GM21367 (cell line): ENCODE results near the gene SMTNL2.
A peak's percentile ranks its signal among the peaks of the same experiment; 100 is the strongest.

Experiments used
- ATAC-seq: cut with Tn5 transposase; IDR thresholded peaks from one replicate; pipeline ENCODE4 v1.9.1; 2021; ENCODE audit not compliant: unreplicated experiment

The SMTNL2 gene

DNA sequence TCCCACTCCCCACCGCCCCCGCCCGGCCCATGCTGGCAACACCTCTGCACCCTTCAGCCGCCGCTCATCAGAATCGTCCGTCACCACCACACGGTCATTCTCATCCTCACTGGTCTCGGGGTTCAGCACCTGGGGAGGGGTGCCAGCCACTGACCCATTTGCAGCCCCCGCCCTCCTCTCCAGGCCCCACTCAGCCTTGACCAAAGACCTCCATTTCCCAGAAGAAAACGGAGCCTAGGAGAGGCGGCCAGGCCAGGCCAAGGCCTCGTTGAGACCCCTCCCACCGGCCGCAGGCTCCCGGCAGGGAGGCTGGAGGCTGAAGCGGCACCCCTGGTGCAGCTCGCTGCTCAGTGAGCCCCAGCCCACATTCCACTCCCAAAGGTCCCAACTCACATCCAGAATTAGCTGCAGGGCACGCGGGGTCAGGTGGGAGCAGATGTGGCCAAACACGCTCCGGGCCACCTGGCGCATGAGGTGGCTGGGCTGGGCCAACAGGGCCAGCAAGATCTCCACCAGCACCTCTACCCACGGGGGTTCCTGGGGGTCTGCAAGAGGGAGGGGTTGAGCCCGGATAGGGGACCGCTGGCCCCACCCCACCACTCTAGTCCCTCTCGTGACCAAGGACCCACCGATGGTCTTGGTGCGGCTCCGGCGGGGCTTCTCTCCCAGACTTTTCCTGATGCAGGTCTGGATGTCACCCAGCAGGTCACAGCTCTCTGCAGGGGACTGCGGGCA is 38.9 kb upstream of the SMTNL2 start:
- no peak for ATAC-seq

DNA sequence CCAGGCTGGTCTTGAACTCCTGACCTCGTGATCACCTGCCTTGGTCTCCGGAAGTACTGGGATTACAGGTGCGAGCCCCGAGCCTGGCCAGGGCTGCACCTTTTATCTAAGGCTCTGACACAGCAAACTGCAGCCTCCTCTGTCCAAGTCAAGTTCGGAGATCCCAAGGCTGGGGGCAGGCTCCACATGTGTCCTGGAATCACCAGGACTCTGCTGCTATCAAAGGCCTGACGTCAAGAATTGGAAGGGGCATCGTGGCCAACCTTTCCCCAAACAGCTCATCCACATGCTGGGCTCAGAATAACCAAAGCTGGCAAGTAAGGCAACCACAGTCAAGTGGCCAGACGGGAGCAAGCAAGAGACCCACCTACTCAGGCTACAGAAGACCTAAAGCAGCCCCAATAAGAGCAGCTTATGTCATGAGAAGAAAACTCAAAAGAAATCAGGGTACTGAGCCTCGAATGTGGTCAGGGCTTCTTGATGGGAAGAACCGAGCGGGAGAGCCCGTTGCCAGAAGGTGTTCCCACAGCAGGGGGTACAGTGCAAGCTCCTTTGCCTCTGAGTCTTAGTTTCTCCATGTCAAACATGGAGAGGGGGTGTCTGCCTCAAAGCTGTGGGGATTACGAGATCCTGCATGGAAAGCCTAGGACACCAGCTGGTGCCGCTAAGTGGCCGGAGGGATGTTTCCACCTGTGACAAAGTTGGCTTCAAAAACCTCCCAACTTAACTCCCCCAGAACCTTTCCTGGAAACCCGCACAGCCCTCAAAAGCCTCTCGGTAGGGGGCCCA is 37.0 kb upstream of the SMTNL2 start:
- ATAC-seq = no peak

DNA sequence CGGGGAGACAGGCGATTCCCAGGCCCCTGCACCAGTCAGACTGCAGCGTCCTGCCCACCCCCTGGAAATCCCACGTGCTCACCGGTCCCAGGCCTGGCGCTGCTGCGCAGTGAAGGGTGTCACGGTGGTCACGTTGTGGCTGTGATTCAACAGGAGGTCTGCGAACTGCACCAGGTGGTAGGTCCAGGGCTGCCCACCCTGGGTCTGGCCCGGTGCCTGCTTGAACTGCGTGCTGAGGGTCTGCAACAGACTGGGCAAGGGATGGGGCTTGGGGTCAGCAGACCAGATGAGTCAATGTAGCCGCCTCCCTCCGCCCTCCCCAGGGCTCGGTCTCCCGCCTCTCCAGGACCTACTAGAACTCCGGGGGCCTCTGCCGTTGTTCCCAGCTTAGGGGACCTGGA is 36.3 kb upstream of the SMTNL2 start:
- no peak for ATAC-seq

DNA sequence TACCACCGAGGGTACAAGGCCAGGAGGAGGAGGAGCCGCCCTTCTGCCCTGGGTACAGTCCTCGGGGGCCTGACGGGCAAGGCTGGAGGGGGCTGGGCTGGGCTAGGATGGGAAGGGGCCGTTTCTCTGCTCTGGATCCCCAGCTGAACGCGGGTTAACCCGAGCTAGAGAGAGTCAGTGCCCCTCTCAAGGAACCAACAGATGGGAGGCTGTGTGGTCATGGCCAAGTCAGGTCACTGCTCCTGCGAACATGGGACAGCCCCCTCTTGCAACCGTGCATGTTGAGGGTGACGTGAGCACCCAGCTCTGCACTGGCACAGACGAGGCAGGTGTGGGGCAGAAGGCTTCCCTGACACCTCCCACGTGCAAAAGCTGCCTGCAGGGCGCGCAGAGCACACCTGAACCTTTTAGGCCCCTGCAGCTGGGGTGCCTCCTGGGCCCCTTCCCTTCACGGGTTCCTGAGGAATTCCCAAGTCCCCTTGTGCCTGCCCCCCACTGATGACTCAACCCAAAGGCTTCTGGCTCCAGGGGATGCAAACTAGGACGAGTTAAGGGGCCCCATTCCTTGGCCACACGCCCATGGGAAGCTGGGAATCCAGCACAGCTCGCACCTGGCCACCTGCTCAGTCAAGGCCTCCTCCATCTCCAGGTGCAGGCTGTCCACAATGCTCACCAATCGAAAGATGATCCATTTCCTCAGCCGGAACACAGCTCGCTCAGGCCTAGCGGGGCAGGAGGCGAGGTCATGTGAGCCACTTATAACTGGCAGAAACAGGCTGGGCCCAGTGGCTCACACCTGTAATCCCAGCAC is 35.4 kb upstream of the SMTNL2 start:
- ATAC-seq = no peak

DNA sequence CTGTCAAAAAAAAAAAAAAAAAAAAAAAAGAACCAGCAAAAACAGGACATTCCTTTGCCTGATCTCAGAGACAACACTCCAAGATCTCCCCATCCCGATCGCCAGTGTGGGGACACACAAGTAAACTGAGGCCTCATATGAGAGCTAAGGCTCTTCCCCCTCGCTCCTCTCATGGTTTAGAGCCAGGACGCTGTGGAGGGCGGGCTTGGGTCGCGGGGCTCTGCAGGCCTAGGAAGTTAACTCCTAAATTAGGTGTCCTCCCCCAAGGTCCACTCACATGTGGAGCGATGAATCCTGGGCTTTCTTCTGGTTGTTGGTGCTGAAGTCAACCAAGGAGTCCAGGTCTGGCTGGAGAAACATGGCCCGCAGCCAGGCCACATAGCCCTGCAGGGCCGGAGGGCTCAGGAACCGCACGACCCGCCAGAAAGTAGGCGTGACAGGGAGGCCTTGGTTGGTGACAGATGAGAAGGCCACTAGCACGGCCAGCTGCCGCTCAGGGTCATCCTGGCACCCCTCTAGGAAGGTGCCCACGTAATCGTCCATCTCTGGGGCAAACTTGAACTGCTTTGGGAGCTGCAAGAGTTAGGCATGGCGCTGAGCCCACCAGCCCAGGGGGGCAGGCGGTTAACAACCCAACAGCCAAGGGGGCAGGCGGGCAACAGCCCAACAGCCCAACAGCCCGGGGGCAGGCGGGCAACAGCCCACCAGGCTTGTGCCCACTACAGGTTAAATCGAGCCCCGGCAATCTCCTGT is 34.4 kb upstream of the SMTNL2 start:
- ATAC-seq = no peak

DNA sequence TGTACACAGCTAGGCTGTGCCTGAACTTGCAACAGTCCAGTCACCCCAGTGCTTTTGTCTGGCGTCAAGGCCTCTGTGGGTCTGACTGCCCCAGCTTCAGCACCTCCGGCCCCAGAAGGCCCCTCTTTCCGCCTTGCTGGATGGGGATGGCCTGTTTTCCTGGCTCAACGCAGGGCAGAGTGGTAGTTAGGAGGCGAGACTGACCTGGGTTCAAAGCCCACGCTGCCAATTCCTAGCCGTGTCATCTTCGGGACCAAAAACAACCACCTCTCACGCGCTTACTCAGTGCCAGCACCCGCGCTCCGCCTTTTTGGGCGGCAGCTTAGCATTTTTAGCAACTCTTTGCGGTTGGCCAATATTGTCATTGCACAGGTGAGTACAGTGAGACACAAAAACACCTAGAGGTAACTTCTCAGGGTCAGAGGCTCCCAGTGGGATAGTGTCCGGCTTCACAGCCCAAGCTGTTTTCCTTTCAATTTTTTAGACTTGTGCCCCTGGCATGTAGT is 33.7 kb upstream of the SMTNL2 start:
- no peak for ATAC-seq

DNA sequence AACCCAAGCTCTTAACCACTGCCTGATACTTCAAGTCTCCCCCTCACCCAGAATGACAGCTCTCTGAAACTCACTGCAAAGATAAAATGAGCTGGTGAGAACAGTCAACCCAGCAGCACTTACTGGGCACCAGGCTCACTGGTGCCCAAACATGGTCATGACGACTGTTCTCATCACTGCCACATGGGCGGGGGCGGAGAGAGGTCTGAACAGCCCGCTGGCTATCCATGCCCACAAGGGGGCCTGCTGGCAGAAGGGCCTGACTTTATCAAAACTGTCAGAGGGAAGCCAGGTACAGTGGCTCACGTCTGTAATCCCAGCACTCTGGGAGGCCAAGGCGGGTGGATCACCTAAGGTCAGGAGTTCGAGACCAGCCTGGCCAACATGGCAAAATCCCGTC is 33.2 kb upstream of the SMTNL2 start:
- ATAC-seq = no peak

DNA sequence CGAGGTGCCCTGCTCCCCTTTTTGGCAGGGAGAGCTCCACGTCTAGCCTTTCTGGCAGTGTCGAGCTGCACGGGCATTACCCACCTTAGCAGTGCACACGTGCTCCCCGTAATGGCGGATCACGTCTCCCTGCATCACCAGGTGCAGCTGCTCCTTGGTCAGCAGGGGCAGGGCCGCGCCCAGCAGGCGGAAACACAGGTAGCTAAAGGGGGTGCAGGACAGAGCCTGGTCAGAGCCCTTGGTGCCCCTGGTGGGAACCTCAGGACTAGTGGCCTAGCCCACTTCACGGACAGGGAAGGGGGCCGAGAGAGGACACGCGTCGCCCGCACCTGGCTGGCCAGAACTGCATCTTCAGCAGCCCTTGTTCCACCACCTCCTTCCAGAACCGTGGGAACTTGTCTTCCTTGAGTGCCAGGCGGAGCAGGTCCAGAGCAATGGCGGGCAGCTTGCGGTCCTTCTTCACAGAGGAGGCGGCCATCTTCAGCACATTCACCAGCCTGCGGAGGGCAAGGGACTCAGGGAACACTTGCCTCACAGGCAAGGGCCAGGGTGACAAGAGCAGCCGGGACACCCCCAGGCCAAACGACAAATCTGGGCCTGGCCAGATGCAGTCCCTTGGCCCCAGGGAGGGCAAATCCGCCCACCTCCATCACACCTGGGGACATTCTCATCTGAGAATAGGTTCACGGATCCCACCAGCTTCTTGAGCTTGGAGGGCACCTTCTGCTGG is 32.4 kb upstream of the SMTNL2 start:
- ATAC-seq = no peak

DNA sequence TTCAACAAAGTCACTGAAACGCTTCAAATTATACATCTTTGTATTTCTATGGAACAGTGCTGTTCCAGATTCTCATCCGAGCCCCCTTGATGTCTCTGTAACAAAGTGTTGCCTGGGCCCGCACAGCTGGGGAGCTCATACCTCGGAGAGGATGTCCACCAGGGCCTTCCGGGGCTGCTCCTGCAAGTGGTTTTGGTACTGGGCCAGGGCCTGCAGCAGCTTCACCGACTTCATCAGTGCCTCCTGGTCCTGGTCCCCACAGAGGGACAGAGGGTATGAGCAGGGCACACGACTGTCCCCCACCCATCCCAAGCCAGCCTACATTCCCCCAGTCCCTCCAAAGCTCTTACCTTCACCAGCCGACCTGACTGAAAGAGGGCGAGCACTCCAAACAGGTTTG is 30.7 kb upstream of the SMTNL2 start:
- no peak for ATAC-seq

DNA sequence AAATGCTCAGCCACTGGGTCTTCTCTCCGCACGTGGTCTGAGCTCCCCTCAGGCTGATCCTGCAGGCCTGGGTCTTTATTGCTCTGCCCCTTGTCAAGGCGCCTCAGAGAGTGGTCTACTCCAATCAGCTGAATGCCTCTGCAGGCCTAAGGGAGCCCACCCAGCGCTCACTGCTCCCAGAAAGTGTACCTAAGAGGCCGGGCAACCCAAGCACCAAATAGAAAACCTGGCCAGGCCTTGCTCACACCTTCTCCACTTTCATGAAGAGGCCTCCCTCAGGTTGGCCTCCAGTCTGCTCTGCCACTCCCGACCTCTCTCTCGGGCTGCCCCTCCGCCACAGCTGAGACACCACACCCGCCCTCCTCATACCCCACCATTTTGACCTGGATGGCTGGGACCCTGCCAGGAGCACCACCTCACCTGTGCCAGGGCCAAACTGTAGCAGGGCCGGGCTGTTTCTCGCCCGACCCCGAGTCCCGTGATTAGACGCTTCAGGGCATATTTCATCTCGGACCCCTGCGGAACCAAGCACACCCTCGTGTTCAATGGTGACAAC is 29.8 kb upstream of the SMTNL2 start:
- ATAC-seq = no peak

DNA sequence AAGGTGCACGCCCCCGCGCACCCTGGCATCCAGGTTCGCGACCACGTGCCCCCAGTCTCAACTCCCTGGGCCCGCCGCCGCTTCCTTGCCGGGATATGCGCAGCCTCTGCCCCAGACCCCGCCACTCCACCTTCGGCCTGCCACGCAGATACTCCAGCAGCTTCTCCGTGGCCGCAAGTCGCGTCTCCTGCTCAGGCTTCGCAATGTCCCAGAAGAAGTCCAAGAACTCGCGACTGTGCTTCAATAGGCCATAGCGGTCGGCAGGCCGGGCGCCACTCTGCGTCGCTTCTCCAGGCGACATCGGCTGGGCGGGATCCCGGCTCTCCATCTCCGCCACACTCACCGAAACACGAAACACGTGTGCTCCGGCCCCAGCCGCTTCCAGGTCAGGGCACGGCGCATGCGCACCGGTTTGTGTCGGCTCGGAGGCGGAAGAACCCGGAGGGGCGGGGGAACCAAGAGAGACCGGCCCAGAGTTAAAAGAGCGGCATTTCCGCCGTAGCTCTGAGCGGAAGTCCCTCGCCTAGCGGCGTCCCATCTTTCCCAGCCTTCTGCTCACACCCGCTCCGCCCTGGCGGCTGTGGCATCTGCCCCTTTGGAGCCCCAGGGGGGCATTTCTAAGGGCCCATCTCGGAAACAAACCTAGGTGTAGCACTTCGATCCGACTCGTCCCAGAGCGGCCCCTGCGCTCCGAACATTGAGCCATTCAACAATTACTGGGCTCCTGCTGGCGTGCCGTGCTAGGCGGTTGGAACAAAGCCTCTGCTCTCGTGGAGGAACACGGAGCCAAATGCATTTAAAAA is 29.1 kb upstream of the SMTNL2 start, which contains the start of gene MYBBP1A:
Gene MYBBP1A, minus strand, starts transcription at position 388 of the 803 bp plus-strand sequence. Its CDS starts 60 bp downstream, at position 328.
- ATAC-seq = peak; percentile 64

DNA sequence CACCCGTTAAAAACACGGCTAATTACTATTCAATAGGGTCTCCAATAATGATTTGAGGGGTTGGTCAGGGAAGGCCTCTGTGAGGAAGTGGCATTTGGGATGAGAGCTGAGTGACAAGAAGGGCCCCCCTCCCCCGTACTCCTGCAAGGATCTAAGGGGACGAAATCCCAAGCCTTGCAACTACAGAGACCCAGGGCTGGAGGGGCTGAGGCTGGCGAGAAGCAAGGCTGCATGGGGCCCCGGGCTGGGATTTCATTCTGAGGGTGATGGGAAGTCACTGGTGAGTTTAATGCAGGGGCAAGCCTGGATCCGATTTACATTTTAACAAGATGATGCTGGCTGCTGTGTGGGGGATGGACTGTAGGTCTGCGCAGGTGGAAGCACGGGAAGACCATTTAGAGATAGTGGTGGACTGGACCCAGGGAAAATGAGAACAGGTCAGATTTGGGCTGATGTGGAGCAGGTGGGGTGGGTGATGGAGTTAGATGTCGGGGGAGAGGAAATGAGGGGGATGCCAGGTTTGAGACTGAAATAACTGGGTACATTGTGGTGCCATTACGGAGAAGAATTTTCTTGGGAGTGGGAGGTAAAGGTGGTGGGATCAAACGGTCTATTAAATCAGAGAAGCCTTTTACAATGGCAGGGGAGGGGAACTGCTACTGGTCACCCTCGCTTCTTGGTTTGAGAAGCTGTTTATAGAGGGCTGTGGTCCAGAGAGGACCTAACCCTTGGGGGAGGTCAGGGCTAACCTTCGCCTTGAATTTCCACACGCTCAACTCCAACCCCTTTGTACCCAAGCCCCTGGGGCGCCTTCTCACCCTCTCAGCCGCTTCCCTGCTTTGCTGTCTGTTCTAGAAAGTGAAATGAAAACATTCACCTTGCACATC is 28.2 kb upstream of the SMTNL2 start:
- no peak for ATAC-seq

DNA sequence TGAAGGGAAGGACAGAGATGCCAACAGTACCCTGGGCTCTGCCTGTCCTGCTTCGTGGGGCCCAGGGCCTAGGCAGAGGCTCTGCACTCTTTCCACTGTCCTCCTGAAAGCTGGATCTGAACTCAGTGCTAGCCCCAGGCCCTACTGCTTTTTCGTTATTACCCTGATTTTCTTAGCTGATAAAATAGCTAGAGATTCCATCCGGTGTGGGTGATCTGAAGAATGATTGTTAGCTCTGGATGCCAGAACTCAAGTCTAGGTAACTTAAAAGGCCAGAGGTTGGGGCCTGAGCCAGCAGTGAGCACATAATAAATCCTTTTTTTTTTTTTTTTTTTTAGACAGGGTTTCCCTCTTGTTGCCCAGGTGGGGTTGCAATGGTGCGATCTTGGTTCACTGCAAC is 27.3 kb upstream of the SMTNL2 start:
- ATAC-seq = no peak

DNA sequence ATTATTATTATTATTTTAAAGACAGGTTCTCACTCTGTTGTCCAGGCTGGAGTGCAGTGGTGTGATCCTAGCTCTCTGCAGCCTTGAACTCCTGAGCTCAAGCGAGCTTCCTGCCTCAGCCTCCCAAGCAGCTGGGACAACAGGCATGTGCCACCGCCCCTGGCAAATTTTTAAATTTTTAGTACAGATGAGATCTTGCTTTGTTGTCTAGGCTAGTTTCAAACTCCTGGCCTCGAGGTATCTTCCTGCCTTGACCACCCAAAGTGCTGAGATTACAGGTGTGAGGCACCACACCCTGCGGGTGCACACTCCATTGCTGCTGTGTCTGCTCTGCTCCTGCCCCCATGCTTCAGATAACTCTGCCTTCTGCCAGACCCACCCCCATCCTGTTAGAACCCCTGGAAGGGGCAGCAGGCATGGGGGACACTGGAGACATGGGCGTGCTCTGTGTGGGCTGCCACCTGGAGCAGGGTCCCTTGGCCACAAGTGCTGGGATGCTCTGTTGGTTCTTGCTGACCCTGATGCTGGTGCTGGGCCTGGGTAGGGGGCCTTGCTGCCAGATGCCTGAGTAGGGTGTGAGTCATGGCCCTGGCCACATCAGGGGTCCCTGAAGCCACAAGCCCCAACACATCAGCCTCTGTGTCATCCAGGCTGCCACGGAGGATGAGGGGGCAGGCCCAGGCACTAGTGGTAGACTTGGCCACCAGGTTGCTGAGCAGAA is 26.5 kb upstream of the SMTNL2 start:
- no peak for ATAC-seq

DNA sequence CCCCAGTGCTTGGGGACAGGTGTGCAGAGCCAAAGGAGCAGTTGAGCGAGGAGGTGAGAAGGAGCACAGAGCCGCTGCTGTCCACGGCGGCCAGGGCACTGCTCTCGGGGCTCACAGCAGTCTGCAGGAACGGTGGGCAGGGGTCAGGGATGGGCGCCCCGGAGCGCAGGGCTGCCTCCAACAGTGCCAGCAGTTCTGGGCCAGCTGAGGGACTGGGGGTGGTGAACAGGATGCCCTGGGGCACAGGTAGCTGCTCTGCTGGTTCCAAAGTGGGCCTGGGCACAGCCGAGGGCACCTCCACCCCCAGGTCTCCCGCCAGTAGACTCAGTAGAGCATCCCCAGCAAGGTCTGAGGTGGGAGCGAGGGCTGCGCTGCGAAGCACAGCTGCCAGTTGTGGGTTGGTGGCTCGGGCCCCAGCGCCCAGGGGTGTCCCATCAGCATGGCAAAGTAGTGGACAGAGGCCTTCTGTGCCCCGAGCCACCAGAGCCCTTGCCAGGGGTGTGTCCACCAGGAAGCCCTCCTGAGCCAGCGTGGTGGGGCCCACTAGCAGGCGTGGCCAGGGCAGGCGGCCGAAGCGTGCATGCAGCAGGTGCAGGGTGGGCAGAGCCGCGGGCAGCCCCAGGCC is 25.9 kb upstream of the SMTNL2 start:
- no peak for ATAC-seq

DNA sequence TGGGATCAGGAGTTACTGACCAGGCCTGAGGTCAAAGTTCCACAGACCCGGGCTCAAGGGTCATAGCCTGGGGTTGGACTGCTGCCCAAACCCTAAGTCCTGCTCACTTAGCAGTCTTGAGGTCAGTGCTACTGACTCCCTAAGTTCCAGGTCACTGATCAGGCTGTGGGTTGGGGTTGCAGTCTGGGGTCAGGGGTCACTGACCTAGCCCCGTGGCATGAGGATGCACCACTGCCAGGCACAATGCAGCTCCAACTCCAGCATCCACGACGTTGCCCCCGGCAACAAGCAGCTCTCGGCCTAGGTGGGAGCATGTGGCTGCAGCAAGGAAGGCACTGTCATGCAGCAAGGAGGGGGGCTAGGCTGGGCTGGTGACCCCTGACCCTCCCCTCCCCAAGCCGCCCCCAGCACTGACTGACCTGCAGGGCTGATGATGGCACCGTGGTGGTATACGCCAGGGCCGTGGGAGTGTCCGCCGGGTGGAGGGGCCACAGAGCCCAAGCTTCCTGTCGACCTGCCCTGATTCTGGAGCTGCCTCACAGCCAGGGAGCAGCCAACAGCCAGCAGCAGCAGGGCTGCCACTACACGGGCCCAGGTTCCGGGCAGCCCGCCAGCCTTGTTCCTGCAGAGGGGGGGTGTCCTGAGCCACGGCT is 25.1 kb upstream of the SMTNL2 start:
- no peak for ATAC-seq
